NCI-H2171 (cell line): ENCODE data around the gene GLT1D1.

Source experiments
- DNase-seq: peaks from one replicate; lab custom pipeline; 2025; lab: John Stamatoyannopoulos, UW

Gene GLT1D1

DNA sequence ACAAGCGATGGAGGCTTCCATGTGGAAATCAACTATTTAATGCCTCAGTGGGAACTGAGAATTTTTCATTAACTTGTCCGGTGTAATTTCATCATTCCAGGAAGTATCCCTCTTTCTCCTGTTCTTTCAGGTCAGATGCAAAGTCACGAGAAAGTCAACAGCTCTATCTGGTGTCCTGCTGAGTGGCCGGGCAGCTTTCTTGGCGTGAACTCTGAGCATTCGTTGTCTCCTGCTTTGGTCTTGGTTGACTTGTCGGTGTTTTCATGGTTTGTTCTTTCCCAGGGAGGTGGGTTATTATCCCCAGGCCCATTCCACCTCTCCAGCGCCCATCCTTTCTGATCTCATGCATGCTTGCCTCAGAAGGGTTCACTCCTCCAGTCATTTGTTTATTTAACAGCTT, 149.1 kb downstream of the GLT1D1 start:
- no peak for DNase-seq

DNA sequence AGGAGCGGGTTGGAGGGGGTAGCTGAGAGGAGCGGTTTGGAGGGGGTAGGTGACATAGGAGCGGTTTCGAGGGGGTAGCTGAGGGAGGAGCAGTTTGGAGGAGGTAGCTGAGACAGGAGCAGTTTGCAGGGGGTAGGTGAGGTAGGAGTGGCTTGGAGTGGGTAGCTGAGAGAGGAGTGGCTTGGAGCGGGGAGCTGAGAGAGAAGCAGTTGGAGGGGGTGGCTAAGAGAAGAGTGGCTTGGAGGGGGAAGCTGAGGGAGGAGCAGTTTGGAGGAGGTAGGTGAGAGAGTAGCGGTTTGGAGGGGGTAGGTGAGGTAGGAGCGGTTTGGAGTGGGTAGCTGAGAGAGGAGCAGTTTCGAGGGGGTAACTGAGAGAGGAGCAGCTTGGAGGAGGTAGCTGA, 152.1 kb downstream of the GLT1D1 start:
- DNase-seq: no peak

DNA sequence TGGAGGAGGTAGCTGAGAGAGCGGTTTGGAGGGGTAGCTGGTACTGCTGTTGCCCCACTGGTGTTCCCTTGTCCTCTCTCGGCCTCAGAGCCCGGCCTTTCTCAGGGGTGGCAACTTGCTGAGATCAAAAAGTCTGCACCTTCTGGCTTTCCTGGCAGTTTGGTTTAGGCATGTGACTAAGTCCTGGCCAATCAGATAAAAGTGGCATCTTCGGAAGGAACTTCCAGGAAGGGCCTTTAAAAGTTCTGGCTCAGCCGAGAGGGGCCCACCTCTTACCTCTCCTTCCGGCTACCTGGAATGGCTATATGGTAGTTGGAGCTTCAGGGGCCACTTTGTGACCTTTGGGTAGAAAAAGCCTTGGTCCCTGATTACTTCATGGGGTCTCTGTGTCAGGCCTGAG, 152.6 kb downstream of the GLT1D1 start:
- no peak for DNase-seq

DNA sequence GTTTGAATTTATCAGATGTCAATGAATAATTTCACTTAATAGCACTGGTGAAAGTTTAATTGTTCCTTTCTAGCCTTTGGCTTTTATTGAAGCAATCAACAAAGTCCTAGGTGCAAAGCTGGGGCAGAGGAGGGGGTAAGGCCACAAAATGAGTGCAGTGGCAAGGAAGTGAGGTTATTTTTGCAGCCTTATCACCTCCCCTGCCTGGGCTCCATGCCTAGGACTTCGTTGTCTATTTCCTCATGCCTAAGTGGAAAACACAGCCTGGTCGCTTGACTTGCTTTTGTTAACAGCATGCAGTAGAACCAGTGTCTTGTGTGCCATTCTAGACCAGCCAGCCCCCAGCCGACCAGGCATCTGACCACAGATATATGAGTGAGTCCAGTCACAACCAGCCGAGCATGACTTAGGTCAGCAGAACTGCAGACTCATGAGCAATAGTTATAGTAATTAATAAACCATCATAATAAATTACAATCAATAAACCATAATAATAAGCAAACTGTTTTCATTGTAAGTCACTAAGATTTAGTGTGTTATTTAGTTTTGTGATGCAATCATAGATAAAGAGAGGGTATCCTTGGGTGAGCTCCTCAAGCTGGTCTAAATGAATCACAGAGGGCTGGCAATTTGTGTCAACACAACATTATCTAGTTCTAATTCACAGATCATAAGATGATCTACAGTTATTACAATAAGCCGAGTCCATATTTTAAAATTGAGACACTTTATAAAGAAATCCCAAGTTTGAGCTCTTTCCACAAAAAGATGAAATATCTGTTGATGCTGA, 156.8 kb downstream of the GLT1D1 start:
- DNase-seq: no peak

DNA sequence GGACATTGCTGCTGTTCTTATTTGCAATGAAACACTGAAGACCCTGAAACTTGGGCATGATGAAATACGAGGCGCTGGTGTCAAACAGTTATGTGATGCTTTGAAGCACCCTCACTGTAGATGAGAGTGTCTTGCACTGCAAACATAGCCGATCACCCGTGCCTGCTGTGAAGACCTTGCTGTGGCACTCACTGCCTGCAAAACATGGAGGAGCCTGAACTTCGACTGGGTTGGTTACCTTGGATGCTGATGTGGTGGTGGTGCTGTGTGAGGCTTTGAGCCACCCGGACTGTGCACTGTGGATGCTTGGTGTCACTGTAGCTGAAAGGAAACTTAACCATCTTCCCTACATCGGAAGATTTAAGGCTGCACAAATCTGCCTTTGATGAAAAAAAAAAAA, 162.9 kb downstream of the GLT1D1 start:
- no peak for DNase-seq

DNA sequence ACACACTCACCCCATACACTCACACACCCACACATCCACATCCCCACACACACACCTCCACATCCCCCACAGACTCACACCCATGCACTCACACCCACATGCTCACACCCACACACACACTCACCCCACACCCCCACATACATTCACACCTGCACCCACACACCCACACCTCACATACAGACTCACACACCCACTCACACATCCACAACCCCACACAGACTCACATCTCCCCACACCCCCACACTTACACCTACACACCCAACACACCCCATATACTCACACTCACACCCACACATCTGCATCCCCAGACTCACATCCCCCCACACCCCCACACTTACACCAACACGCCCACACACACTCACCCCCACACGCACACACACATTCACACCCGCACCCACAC, 171.8 kb downstream of the GLT1D1 start:
- no peak for DNase-seq

DNA sequence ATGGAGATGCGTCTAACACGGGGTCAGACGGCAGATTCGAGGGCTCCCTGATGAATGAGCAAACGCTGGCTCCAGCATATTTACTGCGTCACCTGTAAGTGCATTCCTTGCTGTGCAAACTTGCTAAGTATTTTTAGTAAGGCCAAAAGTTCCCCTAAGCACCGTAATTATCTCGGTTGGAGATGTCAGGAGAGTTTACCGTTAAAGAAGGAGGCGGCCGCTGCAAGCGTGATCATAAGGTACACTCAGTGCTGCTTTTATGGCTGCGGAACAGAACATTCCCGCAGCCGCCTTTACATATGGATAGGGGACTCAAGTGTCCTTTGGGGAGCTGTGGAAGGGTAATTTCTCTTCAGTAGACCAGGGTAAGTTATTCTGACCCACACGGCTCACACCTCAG, 175.6 kb downstream of the GLT1D1 start:
- DNase-seq: no peak
